NCI-H128 (cell line): ENCODE measurements around the gene GPLD1.

Source experiments
- DNase-seq: peaks from one replicate; lab custom pipeline; 2025; ENCODE audit not compliant: unreplicated experiment; lab: John Stamatoyannopoulos, UW

GPLD1 gene

GRCh38 chr6:24501914-24502313 lies 12.5 kb upstream of the GPLD1 start:
- DNase-seq: no peak

GRCh38 chr6:24501374-24501773 lies 12.0 kb upstream of the GPLD1 start:
- DNase-seq: no peak

- DNase-seq: no peak
Measured at GRCh38 chr6:24500683-24501082, 11.3 kb upstream of the GPLD1 start.

- no peak for DNase-seq
Measured at GRCh38 chr6:24497254-24497970, 8.0 kb upstream of the GPLD1 start.

GRCh38 chr6:24494821-24495795 lies 5.7 kb upstream of the GPLD1 start, which contains the start of gene ALDH5A1:
Gene ALDH5A1, plus strand, starts transcription at chr6:24494969. Its CDS starts 28 bp downstream, at chr6:24494997.
- DNase-seq: peak; percentile 33

- no peak for DNase-seq
Measured at GRCh38 chr6:24493945-24494820, 4.8 kb upstream of the GPLD1 start.

GRCh38 chr6:24492475-24492874 lies 3.1 kb upstream of the GPLD1 start:
- no peak for DNase-seq

GRCh38 chr6:24490948-24491347 lies 1.6 kb upstream of the GPLD1 start:
- no peak for DNase-seq

- no peak for DNase-seq
Measured at GRCh38 chr6:24489881-24490280, 503 bp upstream of the GPLD1 start.

GRCh38 chr6:24486065-24486464 lies 3.3 kb downstream of the GPLD1 start:
- no peak for DNase-seq

GRCh38 chr6:24484657-24485323 lies 4.6 kb downstream of the GPLD1 start:
- no peak for DNase-seq

- no peak for DNase-seq
Measured at GRCh38 chr6:24481449-24481848, 7.9 kb downstream of the GPLD1 start.

- DNase-seq: no peak
Measured at GRCh38 chr6:24480705-24481104, 8.7 kb downstream of the GPLD1 start.

GRCh38 chr6:24478903-24479302 lies 10.5 kb downstream of the GPLD1 start:
- no peak for DNase-seq

- DNase-seq: no peak
Measured at GRCh38 chr6:24477070-24477469, 12.3 kb downstream of the GPLD1 start.

GRCh38 chr6:24476631-24477030 lies 12.7 kb downstream of the GPLD1 start:
- DNase-seq: no peak

- DNase-seq: no peak
Measured at GRCh38 chr6:24472181-24472580, 17.2 kb downstream of the GPLD1 start.

GRCh38 chr6:24469811-24470210 lies 19.6 kb downstream of the GPLD1 start:
- no peak for DNase-seq

- no peak for DNase-seq
Measured at GRCh38 chr6:24464253-24465038, 24.9 kb downstream of the GPLD1 start.

- no peak for DNase-seq
Measured at GRCh38 chr6:24460966-24461365, 28.4 kb downstream of the GPLD1 start.
